H1 (cell line): ENCODE results near the gene PFDN5. TPM values are rescaled to one million over a fixed set of nuclear protein-coding genes. Genes with fewer than 3 reads are reported as not detected.

Source experiments
- EGR1 ChIP-seq: IDR thresholded peaks from 2 replicates; pipeline ENCODE4 v1.6.1; 2011; ENCODE audit warnings: low read depth, low read length, borderline replicate concordance
- KDM4A ChIP-seq: IDR thresholded peaks from one replicate; pipeline ENCODE4 v1.7.1; 2012; ENCODE audit warnings: low read depth, mild to moderate bottlenecking, moderate library complexity, low read length, inconsistent platforms; ENCODE audit not compliant: severe bottlenecking
- polyA plus RNA-seq, 7 experiments: library from polyadenylated mRNA; depleted of rRNA in 3 of 7; stranded (reverse) in 5 of 7; unstranded in 2 of 7; fragments of >200 nt in 5 of 7; fragments of 200-250 nt in 2 of 7; gene quantifications; 1 replicate in 5 of 7; 2 replicates in 1 of 7; 4 replicates in 1 of 7; pipeline versions ENCODE4 v1.2.1 to v1.2.3, GENCODE V29; 2011 to 2013; ENCODE audit warnings: missing spikeins in 2 of 7, mixed read lengths in 2 of 7
- total RNA-seq: library from RNA; stranded (reverse); fragmentation: NEBNext Ultra II Directional; extraction: Animal tissue kit (Norgen Biotek cat#: 25700); gene quantifications from 2 replicates; pipeline ENCODE4 v1.2.1, GENCODE V29; 2021
- TF ChIP-seq, protein P1 (sequence below), 3 experiments: IDR thresholded peaks; 1 replicate in 2 of 3; 2 replicates in 1 of 3; pipeline versions ENCODE4 v1.5.1 to v1.6.1; 2011; ENCODE audit warnings: low read length in 3 of 3, mild to moderate bottlenecking in 3 of 3, inconsistent platforms in 2 of 3, low read depth in 1 of 3, moderate library complexity in 1 of 3; ENCODE audit not compliant: insufficient read depth in 1 of 3; ENCODE audit errors: control extremely low read depth in 1 of 3

PFDN5 gene
- total and polyA plus RNA-seq, 2 of the 8 experiments (the other 6 are each of a cell fraction or from before 2014, with no cell fraction given): 290 to 630 TPM

DNA sequence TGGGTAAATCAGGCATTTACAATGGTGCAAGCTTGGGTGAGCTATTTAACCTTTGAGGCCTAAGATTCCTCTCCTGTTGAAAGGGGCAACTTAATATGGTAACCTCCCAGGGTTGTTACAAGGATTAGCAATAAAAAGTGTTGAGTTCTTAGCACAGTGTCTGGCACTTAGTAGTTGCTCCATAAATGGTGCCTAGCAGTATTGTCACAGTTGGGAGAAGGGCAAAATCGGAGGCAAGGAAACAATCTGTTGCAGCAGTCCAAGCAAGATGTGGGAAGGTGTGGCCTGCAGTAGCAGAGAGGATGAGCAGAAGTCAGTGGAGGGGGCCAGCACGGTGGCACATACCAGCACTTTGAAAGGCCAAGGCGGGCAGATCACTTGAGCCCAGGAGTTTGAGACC, 48.1 kb downstream of the PFDN5 start (continued):
- TF ChIP-seq, protein P1, sequence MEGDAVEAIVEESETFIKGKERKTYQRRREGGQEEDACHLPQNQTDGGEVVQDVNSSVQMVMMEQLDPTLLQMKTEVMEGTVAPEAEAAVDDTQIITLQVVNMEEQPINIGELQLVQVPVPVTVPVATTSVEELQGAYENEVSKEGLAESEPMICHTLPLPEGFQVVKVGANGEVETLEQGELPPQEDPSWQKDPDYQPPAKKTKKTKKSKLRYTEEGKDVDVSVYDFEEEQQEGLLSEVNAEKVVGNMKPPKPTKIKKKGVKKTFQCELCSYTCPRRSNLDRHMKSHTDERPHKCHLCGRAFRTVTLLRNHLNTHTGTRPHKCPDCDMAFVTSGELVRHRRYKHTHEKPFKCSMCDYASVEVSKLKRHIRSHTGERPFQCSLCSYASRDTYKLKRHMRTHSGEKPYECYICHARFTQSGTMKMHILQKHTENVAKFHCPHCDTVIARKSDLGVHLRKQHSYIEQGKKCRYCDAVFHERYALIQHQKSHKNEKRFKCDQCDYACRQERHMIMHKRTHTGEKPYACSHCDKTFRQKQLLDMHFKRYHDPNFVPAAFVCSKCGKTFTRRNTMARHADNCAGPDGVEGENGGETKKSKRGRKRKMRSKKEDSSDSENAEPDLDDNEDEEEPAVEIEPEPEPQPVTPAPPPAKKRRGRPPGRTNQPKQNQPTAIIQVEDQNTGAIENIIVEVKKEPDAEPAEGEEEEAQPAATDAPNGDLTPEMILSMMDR (IDR thresholded peaks at IDR 0.05; ENCODE audit: control extremely low read depth in 1 of 3, insufficient read depth in 1 of 3, low read depth in 1 of 3, low read length in 3 of 3): no peak
- TF ChIP-seq KDM4A (no peak), EGR1 (no peak)
